GM18519 (cell line): ENCODE results near the gene AARSD1.
"Not testable (repeated sequence)": the region's sequence is repeated elsewhere in the genome, so short reads cannot be mapped to it uniquely, and the experiment has no call there.

Experiments used
- ATAC-seq: cut with Tn5 transposase; IDR thresholded peaks from one replicate; pipeline ENCODE4 v1.9.1; 2021; ENCODE audit warnings: mild to moderate bottlenecking, moderate library complexity; ENCODE audit not compliant: unreplicated experiment, low FRiP score

Gene AARSD1

GRCh38 chr17:42920922-42921321, 43.3 kb downstream of the AARSD1 start:
- ATAC-seq: no peak

- ATAC-seq: no peak
These were observed 44.0 kb downstream of the AARSD1 start for GRCh38 chr17:42920106-42920900.

- ATAC-seq: not testable (repeated sequence)
These were observed 44.7 kb downstream of the AARSD1 start for GRCh38 chr17:42919522-42920077.

- ATAC-seq: no peak
These were observed 45.2 kb downstream of the AARSD1 start for GRCh38 chr17:42918902-42919521.

GRCh38 chr17:42917236-42917603, 47.0 kb downstream of the AARSD1 start:
- no peak for ATAC-seq

- ATAC-seq: not testable (repeated sequence)
These were observed 47.6 kb downstream of the AARSD1 start for GRCh38 chr17:42916388-42917235.

GRCh38 chr17:42915288-42915687, 49.0 kb downstream of the AARSD1 start:
- ATAC-seq: not testable (repeated sequence)

GRCh38 chr17:42913981-42914617, 50.2 kb downstream of the AARSD1 start:
- ATAC-seq: no peak

- no peak for ATAC-seq
These were observed 50.7 kb downstream of the AARSD1 start for GRCh38 chr17:42913522-42913921.

- no peak for ATAC-seq
These were observed 55.2 kb downstream of the AARSD1 start for GRCh38 chr17:42908872-42909700.

GRCh38 chr17:42906772-42907446, 57.3 kb downstream of the AARSD1 start:
- ATAC-seq: no peak

GRCh38 chr17:42904110-42904469, 60.2 kb downstream of the AARSD1 start:
- no peak for ATAC-seq

- ATAC-seq: no peak
These were observed 62.6 kb downstream of the AARSD1 start for GRCh38 chr17:42901535-42902229.
